ENCODE results near the gene TRIM7. TPM values are rescaled to one million over a fixed set of nuclear protein-coding genes. Genes with fewer than 3 reads are reported as not detected.

TRIM7 gene
- total and polyA plus RNA-seq, 2 experiments from 2014 or later: 0.53 to 0.56 TPM

DNA sequence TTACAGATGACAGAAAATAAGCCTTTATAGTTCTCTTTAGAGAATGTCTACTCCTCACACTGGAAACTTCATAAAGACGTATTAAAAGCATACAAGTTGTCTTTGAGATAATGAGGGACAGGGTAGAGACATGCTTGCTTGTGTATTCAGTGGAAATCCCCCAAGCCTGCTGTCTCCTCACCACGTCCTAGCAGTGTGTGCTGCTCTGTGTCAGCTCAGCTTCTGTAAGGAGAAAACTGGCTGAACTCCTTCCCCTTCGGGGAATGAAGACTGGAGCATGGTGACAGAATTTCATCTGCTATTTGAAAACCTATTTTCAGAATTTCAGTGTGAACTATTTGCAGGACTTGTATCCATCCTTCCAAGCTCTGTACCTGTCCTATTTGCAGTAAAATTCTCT is 48.2 kb downstream of the TRIM7 start (continued):
- TF ChIP-seq, protein P1, sequence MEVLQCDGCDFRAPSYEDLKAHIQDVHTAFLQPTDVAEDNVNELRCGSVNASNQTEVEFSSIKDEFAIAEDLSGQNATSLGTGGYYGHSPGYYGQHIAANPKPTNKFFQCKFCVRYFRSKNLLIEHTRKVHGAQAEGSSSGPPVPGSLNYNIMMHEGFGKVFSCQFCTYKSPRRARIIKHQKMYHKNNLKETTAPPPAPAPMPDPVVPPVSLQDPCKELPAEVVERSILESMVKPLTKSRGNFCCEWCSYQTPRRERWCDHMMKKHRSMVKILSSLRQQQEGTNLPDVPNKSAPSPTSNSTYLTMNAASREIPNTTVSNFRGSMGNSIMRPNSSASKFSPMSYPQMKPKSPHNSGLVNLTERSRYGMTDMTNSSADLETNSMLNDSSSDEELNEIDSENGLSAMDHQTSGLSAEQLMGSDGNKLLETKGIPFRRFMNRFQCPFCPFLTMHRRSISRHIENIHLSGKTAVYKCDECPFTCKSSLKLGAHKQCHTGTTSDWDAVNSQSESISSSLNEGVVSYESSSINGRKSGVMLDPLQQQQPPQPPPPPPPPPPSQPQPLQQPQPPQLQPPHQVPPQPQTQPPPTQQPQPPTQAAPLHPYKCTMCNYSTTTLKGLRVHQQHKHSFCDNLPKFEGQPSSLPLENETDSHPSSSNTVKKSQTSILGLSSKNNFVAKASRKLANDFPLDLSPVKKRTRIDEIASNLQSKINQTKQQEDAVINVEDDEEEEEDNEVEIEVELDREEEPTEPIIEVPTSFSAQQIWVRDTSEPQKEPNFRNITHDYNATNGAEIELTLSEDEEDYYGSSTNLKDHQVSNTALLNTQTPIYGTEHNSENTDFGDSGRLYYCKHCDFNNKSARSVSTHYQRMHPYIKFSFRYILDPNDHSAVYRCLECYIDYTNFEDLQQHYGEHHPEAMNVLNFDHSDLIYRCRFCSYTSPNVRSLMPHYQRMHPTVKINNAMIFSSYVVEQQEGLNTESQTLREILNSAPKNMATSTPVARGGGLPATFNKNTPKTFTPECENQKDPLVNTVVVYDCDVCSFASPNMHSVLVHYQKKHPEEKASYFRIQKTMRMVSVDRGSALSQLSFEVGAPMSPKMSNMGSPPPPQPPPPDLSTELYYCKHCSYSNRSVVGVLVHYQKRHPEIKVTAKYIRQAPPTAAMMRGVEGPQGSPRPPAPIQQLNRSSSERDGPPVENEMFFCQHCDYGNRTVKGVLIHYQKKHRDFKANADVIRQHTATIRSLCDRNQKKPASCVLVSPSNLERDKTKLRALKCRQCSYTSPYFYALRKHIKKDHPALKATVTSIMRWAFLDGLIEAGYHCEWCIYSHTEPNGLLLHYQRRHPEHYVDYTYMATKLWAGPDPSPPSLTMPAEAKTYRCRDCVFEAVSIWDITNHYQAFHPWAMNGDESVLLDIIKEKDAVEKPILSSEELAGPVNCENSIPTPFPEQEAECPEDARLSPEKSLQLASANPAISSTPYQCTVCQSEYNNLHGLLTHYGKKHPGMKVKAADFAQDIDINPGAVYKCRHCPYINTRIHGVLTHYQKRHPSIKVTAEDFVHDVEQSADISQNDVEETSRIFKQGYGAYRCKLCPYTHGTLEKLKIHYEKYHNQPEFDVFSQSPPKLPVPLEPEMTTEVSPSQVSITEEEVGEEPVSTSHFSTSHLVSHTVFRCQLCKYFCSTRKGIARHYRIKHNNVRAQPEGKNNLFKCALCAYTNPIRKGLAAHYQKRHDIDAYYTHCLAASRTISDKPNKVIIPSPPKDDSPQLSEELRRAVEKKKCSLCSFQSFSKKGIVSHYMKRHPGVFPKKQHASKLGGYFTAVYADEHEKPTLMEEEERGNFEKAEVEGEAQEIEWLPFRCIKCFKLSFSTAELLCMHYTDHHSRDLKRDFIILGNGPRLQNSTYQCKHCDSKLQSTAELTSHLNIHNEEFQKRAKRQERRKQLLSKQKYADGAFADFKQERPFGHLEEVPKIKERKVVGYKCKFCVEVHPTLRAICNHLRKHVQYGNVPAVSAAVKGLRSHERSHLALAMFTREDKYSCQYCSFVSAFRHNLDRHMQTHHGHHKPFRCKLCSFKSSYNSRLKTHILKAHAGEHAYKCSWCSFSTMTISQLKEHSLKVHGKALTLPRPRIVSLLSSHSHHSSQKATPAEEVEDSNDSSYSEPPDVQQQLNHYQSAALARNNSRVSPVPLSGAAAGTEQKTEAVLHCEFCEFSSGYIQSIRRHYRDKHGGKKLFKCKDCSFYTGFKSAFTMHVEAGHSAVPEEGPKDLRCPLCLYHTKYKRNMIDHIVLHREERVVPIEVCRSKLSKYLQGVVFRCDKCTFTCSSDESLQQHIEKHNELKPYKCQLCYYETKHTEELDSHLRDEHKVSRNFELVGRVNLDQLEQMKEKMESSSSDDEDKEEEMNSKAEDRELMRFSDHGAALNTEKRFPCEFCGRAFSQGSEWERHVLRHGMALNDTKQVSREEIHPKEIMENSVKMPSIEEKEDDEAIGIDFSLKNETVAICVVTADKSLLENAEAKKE (CRISPR knock-in tag; IDR thresholded peaks at IDR 0.05): no peak
- no peak for TF ChIP-seq ZNF114 (CRISPR knock-in tag; IDR thresholded peaks at IDR 0.05)

DNA sequence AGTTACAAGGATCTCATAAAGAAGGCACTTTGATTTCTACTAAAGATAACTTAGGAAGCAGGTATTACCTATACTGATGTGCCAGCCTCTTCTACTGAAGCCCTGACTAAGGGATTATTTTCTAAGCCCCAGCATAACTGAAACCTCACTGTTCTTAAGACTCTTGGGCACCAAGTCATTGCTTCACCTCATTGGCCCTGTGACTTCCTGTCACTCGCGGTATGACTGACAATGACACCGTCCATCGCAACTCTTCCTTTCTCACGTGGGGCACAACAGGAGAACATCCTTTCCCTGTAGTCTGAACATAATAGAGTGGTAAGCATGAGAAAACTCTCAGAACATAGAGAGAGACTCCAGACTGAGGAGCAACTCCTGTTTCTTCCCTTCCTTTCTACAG is 51.2 kb downstream of the TRIM7 start:
- Histone ChIP-seq H2AFZ (no peak overlapping the region), H3K79me2 (replicated peaks; ENCODE audit: insufficient read depth) (no peaks in the 10 kb centered on the region), H3K4me2 (no peak overlapping the region), H3K36me3 (ENCODE audit: insufficient read depth) (no peaks in the 10 kb centered on the region), H3K27me3 (ENCODE audit: insufficient read depth) (no peaks in the 10 kb centered on the region), H3F3A (replicated peaks; ENCODE audit: low read depth) (no peaks in the 10 kb centered on the region), H3K9me2 (ENCODE audit: insufficient read depth) (peaks cover 5% of the 10 kb centered on the region), H3K4me1 (ENCODE audit: insufficient read depth) (peaks cover 12% of the 10 kb centered on the region; the same call in 1 of the 2 replicates), H4K20me1 (replicated peaks; ENCODE audit: insufficient read depth) (no peaks in the 10 kb centered on the region), H3K27ac (ENCODE audit: low read depth) (no peak overlapping the region), H3K4me3 (no peak overlapping the region)
- TF ChIP-seq EZH2 (IDR thresholded peaks at IDR 0.05; ENCODE audit: low read depth, unreplicated experiment): no peak
- no peak for TF ChIP-seq JUNB (IDR thresholded peaks at IDR 0.05; ENCODE audit: unreplicated experiment)
- H3K9me3 Mint-ChIP-seq: peaks cover 3% of the 10 kb centered on the region; the same call in 2 of the 3 replicates
- no peaks in the 10 kb centered on the region for H3K36me3 Mint-ChIP-seq (ENCODE audit: low read depth)
- no peak for ATAC-seq
- H3K4me1 Mint-ChIP-seq: peaks cover 12% of the 10 kb centered on the region
- H3K4me3 Mint-ChIP-seq: no peak overlapping the region
- peaks cover 23% of the 10 kb centered on the region for H3K27me3 Mint-ChIP-seq (ENCODE audit: insufficient read depth, low read depth, poor library complexity)
- no peak for DNase-seq (ENCODE audit: low spot score)
- no peak overlapping the region for H3K27ac Mint-ChIP-seq

DNA sequence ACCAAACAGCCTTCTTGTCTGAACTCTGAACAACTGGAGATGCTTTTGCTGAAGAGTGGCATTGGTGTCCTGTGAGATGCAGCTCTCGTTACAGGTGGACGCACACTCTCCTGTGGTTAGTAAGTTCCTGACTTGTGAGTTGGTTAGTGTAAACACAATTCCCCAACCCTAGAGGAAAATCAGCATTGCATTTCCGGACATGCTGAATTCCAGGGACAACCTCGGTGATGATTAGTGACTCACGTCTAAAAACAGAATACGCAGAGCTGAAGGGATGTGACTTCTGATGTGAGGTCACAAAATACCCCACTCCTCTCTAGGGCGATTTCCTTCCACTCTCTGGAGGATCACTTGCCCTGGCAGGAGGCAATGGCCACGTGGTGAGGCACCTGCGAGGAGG is 52.6 kb downstream of the TRIM7 start:
- peaks cover 17% of the 10 kb centered on the region for H3K4me1 Mint-ChIP-seq
- H3K4me3 Mint-ChIP-seq: no peak overlapping the region
- no peak overlapping the region for H3K27ac Mint-ChIP-seq
- H3K36me3 ChIP-seq (ENCODE audit: insufficient read depth): no peaks in the 10 kb centered on the region
- H3K27me3 ChIP-seq (ENCODE audit: insufficient read depth): no peaks in the 10 kb centered on the region
- H3K36me3 Mint-ChIP-seq (ENCODE audit: low read depth): no peaks in the 10 kb centered on the region
- no peaks in the 10 kb centered on the region for H3K79me2 ChIP-seq (replicated peaks; ENCODE audit: insufficient read depth)
- H3K9me3 Mint-ChIP-seq: peaks cover 3% of the 10 kb centered on the region; the same call in 2 of the 3 replicates
- H3K9me2 ChIP-seq (ENCODE audit: insufficient read depth): peaks cover 5% of the 10 kb centered on the region
- H3F3A ChIP-seq (replicated peaks; ENCODE audit: low read depth): no peaks in the 10 kb centered on the region
- H4K20me1 ChIP-seq (replicated peaks; ENCODE audit: insufficient read depth): no peaks in the 10 kb centered on the region
- H3K4me2 ChIP-seq: no peak overlapping the region
- no peak overlapping the region for H2AFZ ChIP-seq
- H3K27ac ChIP-seq (ENCODE audit: low read depth): no peak overlapping the region
- H3K4me3 ChIP-seq: no peak overlapping the region
- ATAC-seq (no peak), DNase-seq (ENCODE audit: low spot score) (no peak)
- H3K27me3 Mint-ChIP-seq (ENCODE audit: insufficient read depth, low read depth, poor library complexity): peaks cover 30% of the 10 kb centered on the region
- H3K4me1 ChIP-seq (ENCODE audit: insufficient read depth): peaks cover 12% of the 10 kb centered on the region; the same call in 1 of the 2 replicates
- TF ChIP-seq ZNF331 (CRISPR knock-in tag; IDR thresholded peaks at IDR 0.05; ENCODE audit: low read depth): no peak
- TF ChIP-seq, protein P1 (CRISPR knock-in tag; IDR thresholded peaks at IDR 0.05): no peak
